Endothelial cell (in vitro differentiated cells): ENCODE measurements around the gene ZDHHC3. TPM values are rescaled to one million over a fixed set of nuclear protein-coding genes. Genes with fewer than 3 reads are reported as not detected.

Experiments
- DNase-seq: peaks from one replicate; pipeline ENCODE4 v3.0.0; 2021; ENCODE audit warnings: low spot score
- H3K27ac Mint-ChIP-seq: one replicate; pipeline ENCODE4 v1.8.0; 2021; ENCODE audit warnings: mixed read lengths, inconsistent platforms; ENCODE audit not compliant: unreplicated experiment
- H3K27me3 Mint-ChIP-seq: one replicate; pipeline ENCODE4 v1.8.0; 2021; ENCODE audit warnings: mild to moderate bottlenecking, moderate library complexity, mixed read lengths, inconsistent platforms; ENCODE audit not compliant: unreplicated experiment
- H3K36me3 Mint-ChIP-seq: one replicate; pipeline ENCODE4 v1.8.0; 2021; ENCODE audit warnings: mild to moderate bottlenecking, low read depth, mixed read lengths, inconsistent platforms; ENCODE audit not compliant: unreplicated experiment
- H3K4me1 Mint-ChIP-seq: one replicate; pipeline ENCODE4 v1.8.0; 2021; ENCODE audit warnings: mild to moderate bottlenecking, mixed read lengths, inconsistent platforms; ENCODE audit not compliant: unreplicated experiment
- H3K4me3 Mint-ChIP-seq: one replicate; pipeline ENCODE4 v1.8.0; 2021; ENCODE audit warnings: mild to moderate bottlenecking, mixed read lengths, inconsistent platforms; ENCODE audit not compliant: unreplicated experiment
- H3K9me3 Mint-ChIP-seq: one replicate; pipeline ENCODE4 v1.8.0; 2021; ENCODE audit warnings: mixed read lengths, inconsistent platforms; ENCODE audit not compliant: unreplicated experiment
- CTCF ChIP-seq: fragments of 200-600 bp; sonication (generic); IDR thresholded peaks from one replicate; pipeline ENCODE4 v1.5.0; 2021; ENCODE audit warnings: antibody characterized with exemption; ENCODE audit not compliant: unreplicated experiment
- total RNA-seq: library from RNA; stranded (reverse); fragmentation: NEBNext Ultra II Directional; extraction: Animal tissue kit (Norgen Biotek cat#: 25700); gene quantifications from one replicate; pipeline ENCODE4 v1.2.1, GENCODE V29; 2021; ENCODE audit not compliant: unreplicated experiment

The ZDHHC3 gene
- total RNA-seq, 1 donor from 2014 or later: 135 TPM

- no peak for DNase-seq
- no peak overlapping the region for H3K27ac Mint-ChIP-seq
- peaks cover 11% of the 10 kb centered on the region for H3K4me1 Mint-ChIP-seq
- H3K27me3 Mint-ChIP-seq: peaks cover 3% of the 10 kb centered on the region
- no peak for TF ChIP-seq CTCF
- H3K4me3 Mint-ChIP-seq: no peak overlapping the region
- no peaks in the 10 kb centered on the region for H3K9me3 Mint-ChIP-seq
- H3K36me3 Mint-ChIP-seq: peaks cover 9% of the 10 kb centered on the region
These were observed 34.9 kb upstream of the ZDHHC3 start for GRCh38 chr3:45010811-45011333.

GRCh38 chr3:45009868-45010267 lies 33.9 kb upstream of the ZDHHC3 start:
- peaks cover 5% of the 10 kb centered on the region for H3K27me3 Mint-ChIP-seq
- H3K4me1 Mint-ChIP-seq: peaks cover 16% of the 10 kb centered on the region
- no peak overlapping the region for H3K27ac Mint-ChIP-seq
- no peaks in the 10 kb centered on the region for H3K9me3 Mint-ChIP-seq
- no peak overlapping the region for H3K4me3 Mint-ChIP-seq
- TF ChIP-seq CTCF: no peak
- no peak for DNase-seq
- H3K36me3 Mint-ChIP-seq: peaks cover 16% of the 10 kb centered on the region

GRCh38 chr3:45008117-45008516 lies 32.1 kb upstream of the ZDHHC3 start:
- Mint-ChIP-seq H3K4me3 (no peak overlapping the region), H3K9me3 (no peaks in the 10 kb centered on the region), H3K27ac (no peak overlapping the region), H3K27me3 (peaks cover 2% of the 10 kb centered on the region), H3K4me1 (peaks cover 16% of the 10 kb centered on the region), H3K36me3 (peaks cover 31% of the 10 kb centered on the region)
- no peak for TF ChIP-seq CTCF
- DNase-seq: no peak

- peak overlapping the region; percentile 31 for H3K27ac Mint-ChIP-seq
- H3K4me3 Mint-ChIP-seq: peak overlapping the region; percentile 77
- no peak for TF ChIP-seq CTCF
- no peak for DNase-seq
- H3K27me3 Mint-ChIP-seq: peaks cover 2% of the 10 kb centered on the region
- peaks cover 20% of the 10 kb centered on the region for H3K4me1 Mint-ChIP-seq
- H3K9me3 Mint-ChIP-seq: no peaks in the 10 kb centered on the region
- H3K36me3 Mint-ChIP-seq: peaks cover 39% of the 10 kb centered on the region
These were observed 31.1 kb upstream of the ZDHHC3 start for GRCh38 chr3:45007091-45007490.

- no peak for TF ChIP-seq CTCF
- Mint-ChIP-seq H3K27me3 (peaks cover 2% of the 10 kb centered on the region), H3K4me1 (peaks cover 14% of the 10 kb centered on the region), H3K27ac (no peak overlapping the region), H3K4me3 (peak overlapping the region; percentile 59), H3K9me3 (no peaks in the 10 kb centered on the region), H3K36me3 (peaks cover 47% of the 10 kb centered on the region)
- DNase-seq: no peak
These were observed 27.9 kb upstream of the ZDHHC3 start for GRCh38 chr3:45003859-45004258.
